Measurements from ENCODE around the gene ONECUT2.

The ONECUT2 gene

DNA sequence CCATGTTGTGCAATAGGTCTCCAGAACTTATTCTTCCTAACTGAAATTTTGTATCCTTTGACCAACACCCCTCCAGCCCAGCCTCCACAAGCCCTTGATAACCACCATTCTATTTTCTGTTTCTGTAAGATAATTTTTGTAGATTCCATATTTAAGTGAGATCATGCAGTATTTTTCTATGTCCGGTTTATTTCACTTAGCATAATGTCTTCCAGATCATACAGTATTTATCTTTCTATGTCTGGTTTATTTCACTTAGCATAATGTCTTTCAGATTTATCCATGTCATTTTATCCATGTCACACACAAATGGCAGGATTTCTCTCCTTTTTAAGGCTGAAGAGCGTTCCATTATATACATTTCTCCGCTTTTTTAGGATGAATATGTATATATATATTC, 24.4 kb upstream of the ONECUT2 start:
- no peak overlapping the region for H3K4me3 ChIP-seq (ENCODE audit: low read depth, low read length)
- no peak for TF ChIP-seq CTCF (IDR thresholded peaks at IDR 0.05; ENCODE audit: low read depth, low read length)

DNA sequence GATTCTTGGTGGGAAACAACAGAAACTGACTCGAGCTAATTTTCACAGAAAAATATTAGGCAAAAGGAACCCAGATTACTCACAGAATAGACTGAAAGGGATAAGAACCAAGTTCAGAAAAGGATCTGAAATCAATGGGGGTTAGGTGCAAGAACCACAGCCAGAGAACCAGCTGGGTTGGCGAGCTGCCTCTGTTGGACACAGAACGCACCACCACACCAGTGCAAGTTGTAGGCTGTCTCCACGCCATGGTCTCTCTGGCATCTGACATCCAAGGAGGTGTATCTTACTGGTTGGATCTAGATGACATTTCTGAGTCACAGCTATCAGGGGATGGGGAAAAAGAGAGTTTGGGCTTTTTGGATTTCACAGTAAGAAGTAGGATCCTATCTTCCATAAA, 18.6 kb upstream of the ONECUT2 start:
- TF ChIP-seq CTCF (IDR thresholded peaks at IDR 0.05; ENCODE audit: low read depth, low read length) = no peak

GRCh38 chr18:57422313-57422872, 12.8 kb upstream of the ONECUT2 start:
- no peak for TF ChIP-seq CTCF (IDR thresholded peaks at IDR 0.05; ENCODE audit: low read depth, low read length)
- H3K4me3 ChIP-seq (ENCODE audit: low read depth, low read length) = no peak overlapping the region

More for the DNA sequence above, 18.6 kb upstream of the ONECUT2 start:
- no peak overlapping the region for H3K4me3 ChIP-seq (ENCODE audit: low read depth, low read length)

GRCh38 chr18:57423821-57424220, 11.4 kb upstream of the ONECUT2 start:
- TF ChIP-seq CTCF (IDR thresholded peaks at IDR 0.05; ENCODE audit: low read depth, low read length) = no peak
- H3K4me3 ChIP-seq (ENCODE audit: low read depth, low read length) = no peak overlapping the region

DNA sequence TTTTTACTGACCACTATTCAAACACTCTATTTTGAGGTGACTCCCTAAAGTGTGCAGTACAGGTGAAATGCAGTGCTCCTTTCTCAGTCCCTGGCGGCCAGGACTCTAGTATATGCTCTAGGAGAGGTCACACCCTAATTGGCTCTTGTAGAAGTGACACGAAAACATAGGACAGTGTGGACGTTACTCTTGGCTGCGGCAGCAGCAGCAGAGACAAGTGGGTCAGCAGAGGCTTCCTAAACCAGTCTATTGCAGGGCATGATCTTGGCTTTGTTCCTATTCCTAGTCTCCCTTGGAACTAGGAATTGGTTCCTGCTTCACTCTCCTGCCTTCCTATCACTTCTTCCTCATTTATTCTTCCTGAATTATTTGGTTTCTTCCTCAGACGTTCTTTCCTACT, 10.1 kb upstream of the ONECUT2 start:
- TF ChIP-seq CTCF (IDR thresholded peaks at IDR 0.05; ENCODE audit: low read depth, low read length) = no peak
- no peak overlapping the region for H3K4me3 ChIP-seq (ENCODE audit: low read depth, low read length)

DNA sequence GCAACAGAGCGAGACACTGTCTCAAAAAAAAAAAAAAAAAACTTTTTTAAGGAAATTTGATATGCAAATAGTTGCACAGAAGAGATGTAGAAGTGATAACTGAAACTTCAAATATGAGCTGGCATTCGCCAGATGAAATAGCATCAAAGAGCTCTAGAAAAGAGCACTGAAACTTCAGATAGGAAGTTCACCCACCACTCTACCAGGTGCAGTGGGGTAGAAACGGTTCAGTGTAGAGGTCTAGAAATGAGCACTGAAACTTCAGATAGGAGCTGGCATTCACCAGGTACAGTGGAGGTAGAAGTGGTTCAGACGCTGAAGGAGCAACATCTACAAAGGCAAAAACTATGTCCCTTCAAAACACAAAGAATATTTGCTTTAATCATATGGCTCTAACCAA, 9.0 kb upstream of the ONECUT2 start:
- H3K4me3 ChIP-seq (ENCODE audit: low read depth, low read length) = no peak overlapping the region

More for the DNA sequence above, 9.0 kb upstream of the ONECUT2 start:
- no peak for TF ChIP-seq CTCF (IDR thresholded peaks at IDR 0.05; ENCODE audit: low read depth, low read length)
